Fibroblast of the aortic adventitia (primary cell): Measurements from ENCODE around the gene GSG1L. TPM values are rescaled to one million over a fixed set of nuclear protein-coding genes. Genes with fewer than 3 reads are reported as not detected.
A peak's percentile ranks its signal among the peaks of the same experiment; 100 is the strongest.

ENCODE experiments used
- DNase-seq: peaks from one replicate; pipeline ENCODE4 v3.0.0-alpha.2; 2010; ENCODE audit warnings: low read depth
- H3K4me3 ChIP-seq: 2 replicates; pipeline ENCODE4 v1.5.1; 2011; ENCODE audit warnings: low read depth, mild to moderate bottlenecking, control low read depth, low read length, moderate library complexity
- CTCF ChIP-seq: IDR thresholded peaks from 2 replicates; pipeline ENCODE4 v1.5.1; 2011; ENCODE audit warnings: mild to moderate bottlenecking, low read length, control low read depth, inconsistent platforms; ENCODE audit not compliant: insufficient read depth
- total RNA-seq: library from RNA; depleted of rRNA; stranded (reverse); fragments of >200 nt; gene quantifications from 2 replicates; pipeline ENCODE4 v1.2.3, GENCODE V29; 2012; ENCODE audit warnings: low replicate concordance

Gene GSG1L
- total RNA-seq, 1 donor, result not detected

- no peak for TF ChIP-seq CTCF
- no peak for DNase-seq
- no peak overlapping the region for H3K4me3 ChIP-seq
Measured at GRCh38 chr16:28078261-28078660, 14.7 kb upstream of the GSG1L start.

GRCh38 chr16:28073836-28074235, 10.3 kb upstream of the GSG1L start:
- DNase-seq, result no peak
- TF ChIP-seq CTCF, result no peak
- no peak overlapping the region for H3K4me3 ChIP-seq

GRCh38 chr16:28072087-28072486, 8.6 kb upstream of the GSG1L start:
- DNase-seq, result no peak
- no peak overlapping the region for H3K4me3 ChIP-seq
- no peak for TF ChIP-seq CTCF

GRCh38 chr16:28069971-28070794, 6.7 kb upstream of the GSG1L start:
- no peak for DNase-seq
- TF ChIP-seq CTCF, result no peak

GRCh38 chr16:28068976-28069375, 5.5 kb upstream of the GSG1L start:
- TF ChIP-seq CTCF, result no peak
- no peak for DNase-seq
- no peak overlapping the region for H3K4me3 ChIP-seq

More at GRCh38 chr16:28069971-28070794, 6.7 kb upstream of the GSG1L start:
- H3K4me3 ChIP-seq, result no peak overlapping the region

GRCh38 chr16:28067604-28068379, 4.3 kb upstream of the GSG1L start:
- TF ChIP-seq CTCF, result no peak
- DNase-seq, result peak; percentile 73
- H3K4me3 ChIP-seq, result no peak overlapping the region
